ENCODE results near the gene HEXA.
"Not testable (repeated sequence)": the region's sequence is repeated elsewhere in the genome, so short reads cannot be mapped to it uniquely, and the experiment has no call there.

HEXA gene

GRCh38 chr15:72375846-72376581 is at the start of gene HEXA:
HEXA (minus strand) TSS chr15:72376014; CDS start chr15:72375972, 42 bp downstream.
- peak; percentile 28 for DNase-seq

- DNase-seq: no peak
Observed at GRCh38 chr15:72423256-72423655, 47.4 kb upstream of the HEXA start.

DNA sequence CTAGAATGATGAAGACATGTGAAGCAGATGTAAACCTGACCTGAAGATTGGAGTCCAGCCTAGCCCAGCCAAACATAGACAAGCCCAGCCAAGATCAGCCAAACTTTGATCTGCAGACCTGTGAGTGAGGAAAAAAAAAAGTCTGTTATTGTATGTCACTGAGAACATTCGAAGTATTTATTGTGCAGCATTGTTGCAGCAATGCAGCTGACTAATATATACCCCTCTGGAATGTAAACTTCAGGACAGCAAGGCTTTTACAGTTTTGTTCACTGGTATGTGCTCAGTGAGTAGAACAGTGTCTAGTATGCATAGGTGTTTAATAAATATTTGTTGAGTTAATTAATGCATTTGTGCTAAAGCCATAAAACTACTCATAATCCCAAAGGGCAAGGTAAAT is 45.7 kb upstream of the HEXA start:
- DNase-seq: no peak

- DNase-seq: no peak
Observed at GRCh38 chr15:72420576-72420975, 44.8 kb upstream of the HEXA start.

GRCh38 chr15:72419768-72420167 is 44.0 kb upstream of the HEXA start:
- DNase-seq: not testable (repeated sequence)

DNA sequence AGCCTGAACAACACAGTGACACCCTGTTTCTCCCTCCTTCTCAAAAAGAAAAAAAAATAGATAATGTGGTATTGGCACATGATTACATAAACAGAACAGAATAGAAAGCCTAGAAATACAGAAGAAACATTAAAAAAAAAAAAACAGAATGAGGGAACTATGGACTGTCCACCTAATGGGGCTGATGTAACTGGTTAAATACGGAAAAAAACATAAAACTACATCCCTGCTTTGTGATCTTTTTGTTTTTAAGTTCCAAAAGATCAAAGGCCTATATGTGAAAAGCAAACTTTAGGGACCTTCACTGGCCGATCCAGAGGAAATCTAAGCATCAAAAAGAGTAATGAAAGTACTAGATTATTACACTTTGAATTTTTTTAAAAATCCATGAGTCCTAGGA is 39.5 kb upstream of the HEXA start:
- DNase-seq: no peak

- not testable (repeated sequence) for DNase-seq
Observed at GRCh38 chr15:72413337-72413736, 37.5 kb upstream of the HEXA start.

- no peak for DNase-seq
Observed at GRCh38 chr15:72411544-72411943, 35.7 kb upstream of the HEXA start.

GRCh38 chr15:72411111-72411510 is 35.3 kb upstream of the HEXA start:
- no peak for DNase-seq

DNA sequence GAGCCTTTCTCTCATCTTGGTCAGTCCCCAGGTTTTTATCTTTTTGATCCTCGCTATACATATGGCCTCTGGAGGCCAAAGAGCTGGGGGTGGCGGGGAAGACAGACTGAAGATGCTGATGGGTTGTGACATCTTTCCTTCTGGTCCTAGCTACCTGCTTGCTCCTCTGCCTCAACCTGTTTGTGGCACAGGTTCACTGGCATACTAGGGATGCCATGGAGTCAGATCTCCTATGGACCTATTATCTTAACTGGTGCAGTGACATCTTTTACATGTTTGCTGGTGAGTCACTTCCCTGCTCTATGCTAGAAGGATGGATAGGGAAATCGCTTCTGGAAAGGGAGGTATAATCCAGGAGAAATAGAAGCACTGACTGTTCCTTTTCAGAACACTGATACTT is 31.1 kb upstream of the HEXA start:
- DNase-seq: no peak

DNA sequence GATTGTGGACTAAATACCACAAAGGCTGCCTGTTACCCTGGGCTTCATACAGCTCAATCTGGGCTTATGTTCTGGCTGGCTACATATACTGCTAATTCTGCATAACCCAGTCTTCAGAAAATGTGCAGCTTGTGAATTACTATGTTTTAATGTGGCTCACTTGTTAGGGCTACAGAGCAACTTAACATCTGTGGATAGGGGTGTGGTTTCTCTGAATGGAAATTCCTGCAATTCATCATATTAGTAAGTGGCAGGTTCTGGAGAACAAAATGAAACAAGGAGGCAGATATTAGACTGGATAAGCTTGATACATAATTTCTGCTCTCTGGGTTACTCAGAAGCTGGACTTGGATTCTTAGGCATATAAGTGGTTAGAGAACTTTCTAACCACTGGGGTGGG is 29.0 kb upstream of the HEXA start:
- no peak for DNase-seq

DNA sequence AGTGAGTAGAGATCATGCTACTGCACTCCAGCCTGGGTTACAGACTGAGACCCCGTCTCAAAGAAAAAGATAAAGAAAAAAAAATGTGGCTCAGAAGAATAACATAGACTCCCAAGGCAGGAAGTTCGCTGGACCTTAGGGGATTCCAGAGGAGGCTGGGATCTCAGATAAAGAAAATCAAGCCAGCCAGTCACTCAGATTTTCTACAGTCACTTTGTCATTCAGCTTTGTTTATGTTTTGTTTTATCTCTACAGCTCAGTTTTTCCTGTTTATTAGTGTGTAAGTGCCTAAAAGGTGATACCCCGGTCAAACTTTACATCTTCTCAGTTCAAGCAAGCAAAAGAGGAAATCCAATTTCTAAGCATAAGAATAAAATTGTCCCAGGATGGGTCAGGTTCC is 28.5 kb upstream of the HEXA start:
- DNase-seq: no peak

DNA sequence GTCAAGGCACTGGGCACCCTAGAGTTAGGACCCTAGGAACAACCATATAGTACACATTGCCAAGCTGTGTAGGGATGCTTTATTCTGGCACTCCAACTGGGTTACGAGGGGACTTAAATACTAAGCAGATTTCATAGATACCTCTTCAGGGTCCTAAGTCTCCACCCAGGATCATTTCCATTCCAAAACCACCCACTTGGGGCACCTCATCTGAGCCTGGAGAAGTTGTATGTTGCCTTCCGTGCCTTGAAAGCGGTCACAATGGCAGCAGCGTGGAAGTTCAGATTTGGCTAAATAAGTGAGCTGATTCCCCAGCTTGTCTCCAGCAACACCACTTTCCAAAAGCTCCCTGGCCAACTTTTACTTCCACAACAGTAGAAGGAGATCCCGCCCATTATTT is 26.9 kb upstream of the HEXA start:
- DNase-seq: no peak

DNA sequence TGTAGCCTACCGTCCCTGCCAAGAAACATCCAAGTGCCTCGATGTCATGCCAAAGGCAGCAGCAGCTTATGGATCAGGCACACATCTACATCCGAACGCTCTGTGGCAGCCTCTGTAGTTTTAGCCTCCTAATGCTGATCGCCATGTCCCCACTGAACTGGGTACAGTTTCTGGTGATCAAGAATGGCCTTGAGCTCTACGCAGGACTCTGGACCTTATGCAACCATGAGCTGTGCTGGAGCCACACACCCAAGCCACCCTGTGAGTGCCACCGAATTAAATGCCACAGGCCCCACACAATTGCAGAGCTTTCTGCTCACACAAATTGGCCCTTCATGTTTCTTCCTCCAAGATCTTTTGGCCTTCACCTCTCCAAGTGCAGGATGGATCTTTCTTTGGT is 22.8 kb upstream of the HEXA start:
- DNase-seq: no peak

- no peak for DNase-seq
Observed at GRCh38 chr15:72397796-72398588, 22.2 kb upstream of the HEXA start, which contains the start of gene TMEM202. TMEM202 (plus strand) TSS chr15:72398305; CDS start chr15:72398327, 22 bp downstream.

GRCh38 chr15:72396331-72396730 is 20.5 kb upstream of the HEXA start:
- DNase-seq: not testable (repeated sequence)

DNA sequence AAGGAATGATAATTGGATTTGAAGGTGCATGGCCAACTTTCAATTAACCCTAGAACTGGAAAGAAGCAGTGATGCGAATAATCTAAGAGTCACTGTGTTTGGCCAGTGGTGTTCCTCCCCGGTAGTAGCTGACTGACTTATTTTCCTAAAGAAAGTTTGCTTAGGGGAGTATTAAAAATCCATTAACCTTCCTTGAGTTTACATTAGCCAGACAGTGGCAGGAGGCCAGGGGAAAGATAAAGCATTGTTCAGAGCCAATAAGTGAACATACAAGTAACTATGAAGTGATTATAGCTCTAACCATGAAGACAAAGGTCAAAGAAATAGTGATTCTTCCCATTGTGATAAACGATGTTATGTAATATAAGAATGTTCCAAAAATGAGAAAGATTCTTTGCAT is 13.4 kb upstream of the HEXA start:
- DNase-seq: no peak

GRCh38 chr15:72387741-72388140 is 11.9 kb upstream of the HEXA start:
- no peak for DNase-seq

DNA sequence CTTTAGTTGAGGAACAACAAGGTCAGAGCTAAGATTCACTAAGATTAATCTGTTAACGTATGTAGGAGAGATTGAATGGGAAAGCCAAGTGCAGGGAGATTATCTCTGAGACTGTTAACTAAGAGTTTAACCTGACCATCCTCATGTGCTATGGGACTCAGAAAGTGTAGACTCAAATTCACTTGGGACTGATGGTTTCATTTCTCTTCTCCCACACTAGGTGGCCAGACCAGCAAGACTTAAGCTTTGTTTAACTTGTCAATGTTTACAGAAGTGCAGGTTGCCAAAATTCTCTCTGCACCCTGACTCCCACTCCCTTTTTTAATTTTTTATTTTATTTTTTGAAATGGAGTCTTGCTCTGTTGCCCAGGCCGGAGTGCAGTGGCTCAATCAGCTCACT is 6.3 kb upstream of the HEXA start:
- no peak for DNase-seq

- DNase-seq: no peak
Observed at GRCh38 chr15:72380743-72381142, 4.9 kb upstream of the HEXA start.

GRCh38 chr15:72379856-72380430 is 4.1 kb upstream of the HEXA start:
- DNase-seq: no peak

DNA sequence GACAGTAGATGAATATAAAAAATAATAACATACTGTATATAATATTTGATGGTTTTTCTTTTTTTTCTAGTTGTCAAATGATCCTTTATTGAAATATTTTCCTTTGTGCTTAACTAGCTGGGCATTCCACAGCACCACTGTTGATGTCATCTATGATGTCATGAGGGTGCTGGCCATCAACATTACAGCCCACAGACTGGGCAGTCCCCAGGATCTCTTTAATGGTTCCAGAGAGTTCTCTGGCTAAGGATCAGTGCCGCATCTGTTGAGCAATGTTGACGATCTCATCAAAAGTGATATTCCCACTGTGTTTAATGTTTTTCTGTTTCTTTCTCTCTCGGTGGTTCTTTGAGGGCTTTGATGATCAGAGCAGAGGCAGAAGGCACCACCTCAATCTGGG is 3.3 kb upstream of the HEXA start:
- DNase-seq: not testable (repeated sequence)

DNA sequence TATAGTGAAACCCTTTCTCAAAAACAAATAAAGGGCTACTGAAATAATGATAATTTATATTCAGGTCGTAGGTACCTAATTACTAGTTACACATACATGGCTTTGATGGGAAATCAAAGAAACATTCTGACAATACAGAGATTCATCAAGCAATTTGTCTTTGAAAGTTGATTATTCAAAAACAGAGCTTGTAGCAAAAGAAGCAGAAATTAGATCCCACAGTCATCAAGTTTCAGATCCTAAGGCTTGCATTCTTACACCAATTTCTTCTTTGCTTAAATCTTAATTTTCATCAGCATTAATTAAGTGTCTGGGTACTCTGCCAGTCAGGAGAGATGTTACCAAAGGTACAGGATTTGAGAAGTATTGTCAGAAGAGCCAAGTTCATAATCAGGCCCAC is 1.5 kb upstream of the HEXA start:
- DNase-seq: no peak

DNA sequence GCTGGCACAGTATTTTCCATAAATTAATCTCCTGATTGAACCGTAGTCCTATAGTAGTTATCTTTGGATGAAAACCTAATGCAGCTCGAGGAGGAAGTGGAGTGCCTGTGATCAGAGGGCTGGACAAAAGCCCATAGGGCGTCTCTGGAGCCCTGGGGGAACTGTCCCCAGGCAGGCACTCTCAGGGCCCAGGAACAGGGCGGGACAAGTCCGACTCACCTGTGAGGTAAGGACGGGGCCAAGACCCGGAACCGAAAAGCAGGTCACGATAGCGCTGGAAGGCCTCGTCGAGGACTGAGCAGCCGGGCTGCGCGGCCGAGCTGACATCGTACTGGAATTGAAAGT is 341 bp downstream of the HEXA start:
- DNase-seq: no peak
